GM06990 (cell line): Measurements from ENCODE around the gene MAN1A1.

Experiments used
- DNase-seq: peaks from one replicate; pipeline ENCODE4 v3.0.0-alpha.2; 2011; ENCODE audit not compliant: insufficient read length; ENCODE audit errors: extremely low read depth
- H3K27me3 ChIP-seq: replicated peaks from 2 replicates; pipeline ENCODE4 v1.6.0; 2011; ENCODE audit warnings: low read length; ENCODE audit not compliant: control insufficient read depth, insufficient read depth
- H3K36me3 ChIP-seq: 2 replicates; pipeline ENCODE4 v1.5.1; 2011; ENCODE audit warnings: low read length; ENCODE audit not compliant: control insufficient read depth, insufficient read depth
- H3K4me3 ChIP-seq: replicated peaks from 2 replicates; pipeline ENCODE4 v1.5.1; 2011; ENCODE audit warnings: low read depth, mild to moderate bottlenecking, control low read depth, low read length
- CTCF ChIP-seq: IDR thresholded peaks from 2 replicates; pipeline ENCODE4 v1.5.1; 2011; ENCODE audit warnings: low read length, control low read depth, mild to moderate bottlenecking, inconsistent platforms; ENCODE audit not compliant: insufficient read depth, poor library complexity, severe bottlenecking

MAN1A1 gene

DNA sequence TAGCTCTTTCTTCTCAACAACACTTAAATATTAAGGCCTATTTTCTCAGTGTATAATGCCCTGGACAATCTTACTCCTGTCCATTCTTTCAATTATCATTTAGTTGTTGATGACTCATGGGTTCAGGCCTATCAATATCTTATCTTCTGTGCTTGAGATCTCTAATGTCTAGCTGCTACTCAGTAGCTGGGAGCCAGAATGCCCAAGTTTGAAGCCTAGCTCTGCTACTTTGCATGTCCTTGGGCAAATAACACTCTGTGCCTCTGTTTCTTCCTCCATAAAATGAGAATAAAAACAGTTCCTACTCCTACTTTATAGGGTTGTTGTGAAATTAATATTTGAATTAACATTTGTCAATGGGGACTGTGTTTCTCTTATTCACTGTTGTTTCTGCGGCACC, 69.5 kb downstream of the MAN1A1 start:
- no peaks in the 10 kb centered on the region for H3K36me3 ChIP-seq
- no peak overlapping the region for H3K4me3 ChIP-seq
- TF ChIP-seq CTCF = no peak
- H3K27me3 ChIP-seq = no peaks in the 10 kb centered on the region
- no peak for DNase-seq

DNA sequence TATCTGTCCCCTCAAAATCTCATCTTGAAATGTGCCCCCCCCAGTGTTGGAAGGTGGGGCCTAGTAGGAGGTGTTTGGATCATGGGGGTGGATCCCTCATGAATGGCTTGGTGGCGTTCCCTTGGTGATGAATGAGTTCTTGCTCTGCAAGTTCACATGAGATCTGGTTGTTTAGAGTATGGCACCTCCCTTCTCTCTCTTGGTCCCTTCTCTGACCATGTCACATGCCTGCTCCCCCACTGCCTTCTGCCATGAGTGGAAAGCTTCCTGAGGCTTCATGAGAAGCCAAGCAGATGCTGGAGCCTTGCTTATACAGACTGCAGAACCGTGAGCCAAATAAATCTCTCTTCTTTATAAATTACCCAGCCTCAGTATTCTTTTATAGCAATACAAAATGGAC, 70.9 kb downstream of the MAN1A1 start:
- no peak for DNase-seq
- Histone ChIP-seq H3K27me3 (no peaks in the 10 kb centered on the region), H3K36me3 (no peaks in the 10 kb centered on the region), H3K4me3 (no peak overlapping the region)
- TF ChIP-seq CTCF = no peak

DNA sequence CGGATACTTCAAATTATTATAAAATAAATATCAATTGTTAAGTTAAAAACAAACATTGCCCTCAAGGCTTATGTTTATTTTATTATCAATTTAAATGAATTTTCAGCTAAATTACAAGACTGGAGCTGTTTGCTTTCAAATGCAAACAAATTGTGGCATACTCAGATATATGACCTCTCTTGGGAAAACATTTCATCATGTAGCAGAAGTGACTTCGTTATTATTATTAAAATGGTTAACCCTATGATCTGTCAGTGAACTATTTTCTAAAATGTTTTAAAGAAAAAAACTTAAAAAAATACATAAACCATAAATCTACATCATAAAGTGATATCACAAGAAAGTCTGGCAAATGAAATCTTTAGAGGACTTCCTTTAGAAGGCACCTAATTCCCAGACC, 72.5 kb downstream of the MAN1A1 start:
- Histone ChIP-seq H3K27me3 (no peaks in the 10 kb centered on the region), H3K36me3 (no peaks in the 10 kb centered on the region), H3K4me3 (no peak overlapping the region)
- DNase-seq = no peak
- no peak for TF ChIP-seq CTCF

GRCh38 chr6:119276211-119276610, 73.3 kb downstream of the MAN1A1 start:
- Histone ChIP-seq H3K4me3 (no peak overlapping the region), H3K27me3 (no peaks in the 10 kb centered on the region), H3K36me3 (no peaks in the 10 kb centered on the region)
- no peak for DNase-seq
- TF ChIP-seq CTCF = no peak

DNA sequence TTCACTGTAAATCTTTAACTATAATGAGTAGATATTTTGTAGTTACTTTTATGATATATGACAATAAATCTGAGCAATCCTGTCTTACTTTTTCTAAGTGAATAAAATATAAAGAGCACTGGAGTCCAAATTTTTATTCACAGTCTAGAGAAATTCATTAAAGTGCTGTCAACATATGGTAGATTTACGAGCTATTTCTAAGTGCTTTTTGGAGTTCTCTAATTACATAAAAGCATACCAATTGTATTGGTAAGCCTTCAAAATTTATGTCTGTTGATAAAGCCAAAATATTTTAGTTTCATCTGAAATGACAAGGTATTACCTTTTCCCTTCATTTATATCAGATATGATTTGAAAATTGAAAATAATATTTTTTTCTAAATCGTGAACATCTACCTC, 75.4 kb downstream of the MAN1A1 start:
- no peak for TF ChIP-seq CTCF
- H3K36me3 ChIP-seq = no peaks in the 10 kb centered on the region

More for the DNA sequence above, 75.4 kb downstream of the MAN1A1 start:
- no peak overlapping the region for H3K4me3 ChIP-seq
- no peak for DNase-seq
- H3K27me3 ChIP-seq = no peaks in the 10 kb centered on the region
